IMR-90 (cell line): ENCODE results near the gene CUL1. TPM values are rescaled to one million over a fixed set of nuclear protein-coding genes. Genes with fewer than 3 reads are reported as not detected.

Experiments used
- ATAC-seq: fragments of 200-7000 bp; cut with Tn5 transposase; 2 replicates; pipeline ENCODE4 v1.9.1; 2020; ENCODE audit warnings: low read depth, mild to moderate bottlenecking, moderate library complexity
- BruUV-seq: library from RNA; stranded (reverse); fragments of 400-500 nt; replicated peaks from 2 replicates; lab custom pipeline; 2021; lab: Mats Ljungman, UMichigan
- CTCF ChIA-PET: fragments of 300-600 bp; formaldehyde crosslinking; extraction: SDS; loops from one replicate; lab custom pipeline; 2021; ENCODE audit warnings: antibody characterized with exemption; lab: Yijun Ruan, JAX
- POLR2A ChIA-PET: fragments of 300-600 bp; sonication (Branson Sonifier 250); formaldehyde crosslinking; loops from one replicate; lab custom pipeline; 2022; ENCODE audit warnings: antibody characterized with exemption; ENCODE audit not compliant: unreplicated experiment; lab: Charles Lee
- DNase-seq: peaks from one replicate; pipeline ENCODE4 v3.0.0; 2013
- H2AFZ ChIP-seq: replicated peaks from 2 replicates; pipeline ENCODE3; 2013; ENCODE audit warnings: low read length, mild to moderate bottlenecking; ENCODE audit not compliant: poor library complexity
- H2AK5ac ChIP-seq: 2 replicates; pipeline ENCODE4 v1.6.1; 2013; ENCODE audit warnings: low read depth, low read length, inconsistent platforms
- H2AK9ac ChIP-seq: replicated peaks from 2 replicates; pipeline ENCODE3; 2013; ENCODE audit warnings: mild to moderate bottlenecking, low read depth, low read length, moderate library complexity; ENCODE audit not compliant: poor library complexity
- H2BK120ac ChIP-seq: 2 replicates; pipeline ENCODE4 v1.6.1; 2013; ENCODE audit warnings: low read depth, low read length, inconsistent platforms
- H2BK15ac ChIP-seq: 3 replicates; pipeline ENCODE4 v1.6.1; 2013; ENCODE audit warnings: low read depth, low read length, inconsistent platforms
- H2BK20ac ChIP-seq: 2 replicates; pipeline ENCODE4 v1.6.1; 2013; ENCODE audit warnings: low read depth, mild to moderate bottlenecking, inconsistent platforms, low read length, moderate library complexity
- H2BK5ac ChIP-seq: 2 replicates; pipeline ENCODE4 v1.6.1; 2013; ENCODE audit warnings: mild to moderate bottlenecking, low read depth, low read length, inconsistent platforms; ENCODE audit not compliant: poor library complexity, severe bottlenecking
- H3K14ac ChIP-seq: replicated peaks from 2 replicates; pipeline ENCODE4 v1.6.1; 2013; ENCODE audit warnings: low read depth, low read length, inconsistent platforms
- H3K18ac ChIP-seq: 2 replicates; pipeline ENCODE4 v1.6.1; 2013; ENCODE audit warnings: low read depth, low read length, control low read depth
- H3K23ac ChIP-seq: 2 replicates; pipeline ENCODE4 v1.6.1; 2013; ENCODE audit warnings: low read depth, low read length, inconsistent platforms
- H3K27ac ChIP-seq: 2 replicates; pipeline ENCODE4 v1.5.1; 2013; ENCODE audit warnings: mild to moderate bottlenecking, control low read depth, low read length; ENCODE audit not compliant: insufficient read depth
- H3K27me3 ChIP-seq: 2 replicates; pipeline ENCODE4 v1.6.1; 2013; ENCODE audit warnings: low read length; ENCODE audit not compliant: control insufficient read depth, insufficient read depth
- H3K36me3 ChIP-seq: 2 replicates; pipeline ENCODE4 v1.6.1; 2013; ENCODE audit warnings: low read length, mixed read lengths; ENCODE audit not compliant: control insufficient read depth, insufficient read depth
- H3K4ac ChIP-seq: 2 replicates; pipeline ENCODE4 v1.6.1; 2013; ENCODE audit warnings: low read depth, low read length, inconsistent platforms
- H3K4me1 ChIP-seq: 2 replicates; pipeline ENCODE4 v1.6.1; 2013; ENCODE audit warnings: low read length, mixed read lengths; ENCODE audit not compliant: control insufficient read depth, insufficient read depth
- H3K4me2 ChIP-seq: 2 replicates; pipeline ENCODE4 v1.6.1; 2013; ENCODE audit warnings: low read depth, mild to moderate bottlenecking, control low read depth, low read length, moderate library complexity
- H3K4me3 ChIP-seq: 2 replicates; pipeline ENCODE4 v1.5.1; 2013; ENCODE audit warnings: low read depth, mild to moderate bottlenecking, control low read depth, low read length, moderate library complexity; ENCODE audit not compliant: insufficient read depth
- H3K56ac ChIP-seq: 2 replicates; pipeline ENCODE4 v1.6.1; 2013; ENCODE audit warnings: low read length, inconsistent platforms; ENCODE audit not compliant: insufficient read depth; ENCODE audit errors: extremely low read depth
- H3K79me1 ChIP-seq, 2 experiments: 2 replicates each; pipeline ENCODE4 v1.6.1; 2013; ENCODE audit warnings: low read length in 2 of 2, inconsistent platforms in 1 of 2, low read depth in 1 of 2
- H3K9ac ChIP-seq: 2 replicates; pipeline ENCODE4 v1.6.1; 2013; ENCODE audit warnings: low read depth, low read length, control low read depth
- H3K9me1 ChIP-seq: 2 replicates; pipeline ENCODE4 v1.6.1; 2013; ENCODE audit warnings: low read length, inconsistent platforms; ENCODE audit not compliant: insufficient read depth
- H3K9me3 ChIP-seq: 2 replicates; pipeline ENCODE4 v1.6.1; 2013; ENCODE audit warnings: low read length; ENCODE audit not compliant: control insufficient read depth, insufficient read depth
- H4K20me1 ChIP-seq: 2 replicates; pipeline ENCODE4 v1.6.1; 2013; ENCODE audit warnings: low read length, inconsistent platforms; ENCODE audit not compliant: insufficient read depth
- H4K5ac ChIP-seq: 2 replicates; pipeline ENCODE4 v1.6.1; 2013; ENCODE audit warnings: mild to moderate bottlenecking, low read depth, low read length, control low read depth
- H4K8ac ChIP-seq, 2 experiments: 2 replicates each; pipeline ENCODE4 v1.6.1; 2013; ENCODE audit warnings: low read depth in 2 of 2, low read length in 2 of 2, control low read depth in 1 of 2, inconsistent platforms in 1 of 2
- H4K91ac ChIP-seq: 2 replicates; pipeline ENCODE4 v1.6.1; 2013; ENCODE audit warnings: low read depth, low read length, inconsistent platforms; ENCODE audit not compliant: insufficient read depth
- BHLHE40 ChIP-seq: fragments of 150-350 bp; IDR thresholded peaks from 2 replicates; pipeline ENCODE4 v1.6.1; 2016; ENCODE audit warnings: mild to moderate bottlenecking, low read depth, low read length
- CEBPB ChIP-seq: IDR thresholded peaks from 2 replicates; pipeline ENCODE4 v1.6.1; 2012; ENCODE audit warnings: low read depth, low read length, improper control_type of control experiment
- CHD1 ChIP-seq: IDR thresholded peaks from 2 replicates; pipeline ENCODE4 v1.6.1; 2012; ENCODE audit warnings: low read depth, low read length, improper control_type of control experiment
- ELK1 ChIP-seq: fragments of 150-350 bp; IDR thresholded peaks from 2 replicates; pipeline ENCODE4 v1.6.1; 2016; ENCODE audit warnings: low read depth, mild to moderate bottlenecking, low read length, moderate library complexity, borderline replicate concordance
- FOS ChIP-seq: fragments of 150-350 bp; IDR thresholded peaks from 2 replicates; pipeline ENCODE4 v1.6.1; 2016; ENCODE audit warnings: low read depth, low read length
- MAFK ChIP-seq: IDR thresholded peaks from 2 replicates; pipeline ENCODE4 v1.6.1; 2012; ENCODE audit warnings: low read depth, low read length, improper control_type of control experiment
- MAZ ChIP-seq: IDR thresholded peaks from 2 replicates; pipeline ENCODE4 v1.6.1; 2012; ENCODE audit warnings: low read depth, mild to moderate bottlenecking, low read length, improper control_type of control experiment, moderate library complexity, borderline replicate concordance
- MXI1 ChIP-seq: IDR thresholded peaks from 2 replicates; pipeline ENCODE4 v1.6.1; 2012; ENCODE audit warnings: low read depth, mild to moderate bottlenecking, low read length, moderate library complexity, borderline replicate concordance
- NFE2L2 ChIP-seq: fragments of 150-350 bp; IDR thresholded peaks from 2 replicates; pipeline ENCODE4 v1.6.1; 2016; ENCODE audit warnings: low read depth, mild to moderate bottlenecking, low read length
- RAD21 ChIP-seq: IDR thresholded peaks from 2 replicates; pipeline ENCODE4 v1.6.1; 2012; ENCODE audit warnings: low read length, improper control_type of control experiment
- RCOR1 ChIP-seq: IDR thresholded peaks from 2 replicates; pipeline ENCODE4 v1.6.1; 2012; ENCODE audit warnings: mild to moderate bottlenecking, low read length, improper control_type of control experiment; ENCODE audit not compliant: insufficient replicate concordance
- RFX5 ChIP-seq: IDR thresholded peaks from 2 replicates; pipeline ENCODE4 v1.8.0; 2012; ENCODE audit warnings: low read depth, mild to moderate bottlenecking, low read length, moderate library complexity
- SMC3 ChIP-seq: fragments of 150-350 bp; IDR thresholded peaks from 2 replicates; pipeline ENCODE4 v1.6.1; 2016; ENCODE audit warnings: low read depth, mild to moderate bottlenecking, antibody characterized with exemption, low read length, moderate library complexity
- USF2 ChIP-seq: fragments of 150-350 bp; IDR thresholded peaks from 2 replicates; pipeline ENCODE4 v1.6.1; 2017; ENCODE audit warnings: mild to moderate bottlenecking, antibody characterized with exemption, low read length, low read depth
- WGBS, 2 experiments: methylation state at CpG; one replicate each; pipeline versions ENCODE4 v1.1.5 to v1.1.7; 2013; ENCODE audit warnings: missing lambda C conversion rate in 2 of 2; ENCODE audit not compliant: insufficient read length in 1 of 2; ENCODE audit errors: extremely low coverage in 2 of 2; 5-methylcytosine and 5-hydroxymethylcytosine counted together
- dilution Hi-C: fragments of 300-500 bp; cut with HindIII; formaldehyde crosslinking; loops from one replicate; pipeline ENCODE4 v1.14.3; 2018; ENCODE audit warnings: low sequenced_read_pairs; ENCODE audit not compliant: unreplicated experiment
- in situ Hi-C: fragments of 300-500 bp; cut with MboI; formaldehyde crosslinking; loops from 3 replicates; pipeline ENCODE4 v1.14.3; 2019; ENCODE audit warnings: low sequenced_read_pairs, inconsistent platforms, mixed read lengths
- intact Hi-C: fragments of 100-400 bp; cut with micrococcal nuclease; formaldehyde crosslinking; loops from 2 replicates; pipeline ENCODE4 v1.10.0; 2022
- polyA plus RNA-seq, 3 experiments: library from polyadenylated mRNA; depleted of rRNA; stranded (reverse); fragments of >200 nt; gene quantifications; 2 replicates each; pipeline ENCODE4 v1.2.3, GENCODE V29; 2012; ENCODE audit warnings: low replicate concordance in 1 of 3
- total RNA-seq: library from RNA; depleted of rRNA; stranded (reverse); fragments of >200 nt; gene quantifications from 2 replicates; pipeline ENCODE4 v1.2.3, GENCODE V29; 2012

Gene CUL1
- total and polyA plus RNA-seq, 2 of the 4 experiments (the other 2 are of a cell fraction) = 44.0 to 46.2 TPM

- no peak overlapping the region for H2BK20ac ChIP-seq
- H3K56ac ChIP-seq = no peak overlapping the region
- H2AFZ ChIP-seq = no peak overlapping the region
- intact Hi-C loops = no loop called here
- no peak overlapping the region for H3K4me3 ChIP-seq
- ATAC-seq (peak; percentile 45; the same call in 1 of the 2 replicates), DNase-seq (no peak)
- no peak overlapping the region for H3K9ac ChIP-seq
- H2BK5ac ChIP-seq = no peak overlapping the region
- peaks cover 4% of the 10 kb centered on the region; the same call in 1 of the 2 replicates for H3K4me1 ChIP-seq
- H2AK5ac ChIP-seq = no peak overlapping the region
- TF ChIP-seq ELK1 = no peak
- no peak for TF ChIP-seq SMC3
- no peak for TF ChIP-seq USF2
- no peak for TF ChIP-seq RFX5
- TF ChIP-seq BHLHE40 = no peak
- no peak for TF ChIP-seq MAZ
- TF ChIP-seq RAD21 = no peak
- TF ChIP-seq CEBPB = no peak
- TF ChIP-seq MAFK = no peak
- no peak for TF ChIP-seq CHD1
- no peak for TF ChIP-seq NFE2L2
- TF ChIP-seq FOS = no peak
- TF ChIP-seq RCOR1 = no peak
- TF ChIP-seq MXI1 = no peak
- H3K18ac ChIP-seq = no peak overlapping the region
- H3K4ac ChIP-seq = no peak overlapping the region
- H3K27me3 ChIP-seq = no peaks in the 10 kb centered on the region
- no peak overlapping the region for H2AK9ac ChIP-seq
- H3K23ac ChIP-seq = no peak overlapping the region
- H3K14ac ChIP-seq = no peak overlapping the region
- 100% methylated on average over 1 of the region's 9 CpGs; no CpG with 5 or more reads in 1 of the 2 experiments for WGBS, 2 experiments
- H3K27ac ChIP-seq = no peak overlapping the region
- POLR2A ChIA-PET = no interaction called here
- no peak overlapping the region for H2BK120ac ChIP-seq
- peaks cover 5% of the 10 kb centered on the region for H3K9me1 ChIP-seq
- BruUV-seq = no TSS peak
- H3K36me3 ChIP-seq = no peaks in the 10 kb centered on the region
- no peak overlapping the region for H2BK15ac ChIP-seq
- H3K79me1 ChIP-seq = peaks cover 27 to 55% of the 10 kb centered on the region in 2 experiments
- CTCF ChIA-PET = interaction anchor here (1.0 kb wide), 1 partner anchor 8 kb away, joined by 3 read pairs; no protein-coding TSS in a partner anchor
- H3K4me2 ChIP-seq = peak overlapping the region; percentile 34; the same call in 1 of the 2 replicates
- in situ Hi-C loops = no loop called here
- dilution Hi-C loops = no loop called here
- H4K91ac ChIP-seq = no peak overlapping the region
- peaks cover 8% of the 10 kb centered on the region for H4K20me1 ChIP-seq
- H4K8ac ChIP-seq = no peak overlapping the region
- no peaks in the 10 kb centered on the region for H3K9me3 ChIP-seq
- no peak overlapping the region for H4K5ac ChIP-seq
These were observed 149.4 kb downstream of the CUL1 start for GRCh38 chr7:148847815-148848734.
